HUES48 (cell line): Measurements from ENCODE around the gene THAP4.
A peak's percentile ranks its signal among the peaks of the same experiment; 100 is the strongest.
"Not testable (repeated sequence)": the region's sequence is repeated elsewhere in the genome, so short reads cannot be mapped to it uniquely, and the experiment has no call there.

Source experiments
- H3K27ac ChIP-seq: one replicate; pipeline ENCODE4 v1.7.0; 2013; ENCODE audit warnings: low read depth, low read length, inconsistent platforms
- H3K27me3 ChIP-seq: 2 replicates; pipeline ENCODE4 v1.6.1; 2013; ENCODE audit warnings: mild to moderate bottlenecking, low read length; ENCODE audit not compliant: control insufficient read depth, insufficient read depth
- H3K36me3 ChIP-seq: 2 replicates; pipeline ENCODE4 v1.6.1; 2013; ENCODE audit warnings: low read length; ENCODE audit not compliant: control insufficient read depth, insufficient read depth
- H3K4me1 ChIP-seq: 2 replicates; pipeline ENCODE4 v1.6.1; 2013; ENCODE audit warnings: mild to moderate bottlenecking, low read length; ENCODE audit not compliant: control insufficient read depth, insufficient read depth
- H3K4me3 ChIP-seq: 2 replicates; pipeline ENCODE4 v1.5.1; 2013; ENCODE audit warnings: mild to moderate bottlenecking, low read depth, low read length
- H3K9ac ChIP-seq: 2 replicates; pipeline ENCODE4 v1.6.1; 2013; ENCODE audit warnings: mild to moderate bottlenecking, low read depth, low read length, moderate library complexity
- H3K9me3 ChIP-seq: 2 replicates; pipeline ENCODE4 v1.6.1; 2013; ENCODE audit warnings: low read length; ENCODE audit not compliant: control insufficient read depth, insufficient read depth

Gene THAP4

DNA sequence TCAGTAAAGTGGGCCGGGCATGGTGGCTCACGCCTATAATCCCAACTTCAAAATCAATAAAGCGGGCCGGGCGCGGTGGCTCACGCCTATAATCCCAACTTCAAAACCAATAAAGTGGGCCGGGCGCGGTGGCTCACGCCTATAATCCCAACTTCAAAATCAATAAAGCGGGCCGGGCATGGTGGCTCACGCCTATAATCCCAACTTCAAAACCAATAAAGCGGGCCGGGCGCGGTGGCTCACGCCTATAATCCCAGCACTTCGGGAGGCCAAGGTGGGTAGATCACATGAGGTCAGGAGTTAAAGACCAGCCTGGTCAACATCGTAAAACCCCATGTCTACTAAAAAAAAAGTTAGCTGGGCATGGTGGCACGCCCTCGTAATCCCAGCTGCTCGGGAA is 25.8 kb upstream of the THAP4 start:
- H3K27me3 ChIP-seq, H3K27ac ChIP-seq, H3K4me1 ChIP-seq, H3K9me3 ChIP-seq, H3K9ac ChIP-seq, H3K4me3 ChIP-seq: not testable (repeated sequence)
- peaks cover 47% of the 10 kb centered on the region for H3K36me3 ChIP-seq

DNA sequence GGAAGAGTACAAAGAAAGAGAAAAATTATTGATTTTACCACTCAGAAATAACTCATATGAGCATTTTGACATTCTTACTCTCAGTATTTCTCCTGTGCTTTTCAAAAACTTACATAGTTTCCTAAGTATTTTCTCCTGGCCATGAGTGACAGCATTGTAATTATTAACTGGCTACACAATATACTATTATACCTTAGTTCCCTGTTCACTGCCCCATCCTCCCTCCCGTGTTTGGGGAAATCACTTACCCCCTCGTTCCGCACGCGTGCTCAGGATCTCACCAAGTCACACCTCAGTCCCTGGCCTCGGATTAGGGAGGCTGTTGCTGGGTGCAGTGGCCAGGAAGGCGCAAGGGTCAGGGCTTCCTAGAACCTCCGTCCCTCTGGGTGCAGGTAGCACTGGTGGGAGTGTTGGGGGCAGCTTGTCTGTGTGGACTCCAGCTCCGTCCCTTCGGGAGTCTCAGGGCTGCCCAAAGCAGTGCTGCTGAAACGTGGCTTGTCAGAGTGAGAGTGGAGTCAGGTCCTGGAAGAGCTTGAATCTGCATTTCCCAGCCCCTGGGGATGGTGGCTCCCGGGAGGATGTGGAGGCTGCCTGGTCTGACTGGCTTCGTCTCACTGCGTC is 23.7 kb upstream of the THAP4 start:
- Histone ChIP-seq H3K4me3 (no peak overlapping the region), H3K9ac (no peak overlapping the region), H3K9me3 (no peaks in the 10 kb centered on the region), H3K27me3 (no peaks in the 10 kb centered on the region), H3K27ac (no peak overlapping the region), H3K36me3 (peaks cover 52% of the 10 kb centered on the region), H3K4me1 (0 out of 2 replicates have a peak, but pooled peaks cover 2% of the 10 kb centered on the region)

DNA sequence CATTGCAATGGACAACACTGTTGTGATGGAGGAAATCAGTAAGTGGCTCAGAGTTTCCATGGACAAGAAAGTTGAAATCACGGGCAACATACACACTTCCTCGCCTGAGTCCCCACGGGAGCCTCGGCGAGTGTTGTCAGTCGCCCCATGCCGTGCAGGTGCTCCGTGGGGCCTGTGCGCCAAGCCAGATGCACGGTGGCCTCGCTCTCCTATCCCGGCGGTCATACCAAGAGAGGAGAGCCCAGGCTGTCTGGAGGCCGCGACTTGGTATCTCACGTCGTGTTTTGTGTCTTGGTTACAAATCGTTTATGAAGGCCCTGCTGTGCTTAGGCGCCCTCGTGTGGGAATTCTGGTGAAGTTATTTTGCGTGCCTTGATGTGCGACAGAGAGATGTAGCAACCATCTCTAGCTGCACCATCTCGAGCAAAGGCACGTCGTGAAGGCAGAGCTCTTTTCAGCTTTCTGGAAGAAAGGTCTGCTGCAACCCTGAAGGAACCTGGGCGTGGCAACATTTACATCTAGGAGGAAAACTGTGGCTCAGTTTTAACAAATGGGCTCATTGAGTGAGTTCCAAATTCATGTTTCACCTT is 22.3 kb upstream of the THAP4 start:
- H3K27me3 ChIP-seq, result no peaks in the 10 kb centered on the region
- H3K4me3 ChIP-seq, result no peak overlapping the region
- peaks cover 66% of the 10 kb centered on the region for H3K36me3 ChIP-seq
- no peaks in the 10 kb centered on the region for H3K9me3 ChIP-seq
- H3K27ac ChIP-seq, result peak overlapping the region; percentile 36
- H3K9ac ChIP-seq, result no peak overlapping the region
- H3K4me1 ChIP-seq, result no peaks in the 10 kb centered on the region

DNA sequence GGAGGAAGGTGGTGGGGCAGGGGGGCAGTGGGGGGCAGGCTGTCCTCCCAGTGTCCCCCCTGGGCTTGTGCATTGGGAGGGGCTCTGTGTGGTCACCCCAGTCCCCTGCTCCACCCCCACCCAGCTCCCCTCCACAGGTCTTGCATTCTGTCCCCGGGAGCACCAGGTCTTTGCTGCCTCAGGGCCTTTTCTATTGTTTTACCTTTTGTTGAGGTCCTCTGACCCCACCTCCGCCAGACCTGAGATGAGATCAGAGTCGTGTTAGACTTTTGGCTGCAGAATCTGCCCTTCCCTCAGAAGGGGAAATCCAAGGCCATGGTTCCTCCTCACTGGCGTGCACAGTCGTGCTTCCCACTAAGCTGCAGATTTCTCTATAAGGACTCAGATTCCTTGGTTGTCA is 21.3 kb upstream of the THAP4 start:
- Histone ChIP-seq H3K9ac (no peak overlapping the region), H3K27me3 (no peaks in the 10 kb centered on the region), H3K9me3 (no peaks in the 10 kb centered on the region), H3K4me3 (no peak overlapping the region), H3K36me3 (peaks cover 74% of the 10 kb centered on the region), H3K4me1 (no peaks in the 10 kb centered on the region), H3K27ac (no peak overlapping the region)

DNA sequence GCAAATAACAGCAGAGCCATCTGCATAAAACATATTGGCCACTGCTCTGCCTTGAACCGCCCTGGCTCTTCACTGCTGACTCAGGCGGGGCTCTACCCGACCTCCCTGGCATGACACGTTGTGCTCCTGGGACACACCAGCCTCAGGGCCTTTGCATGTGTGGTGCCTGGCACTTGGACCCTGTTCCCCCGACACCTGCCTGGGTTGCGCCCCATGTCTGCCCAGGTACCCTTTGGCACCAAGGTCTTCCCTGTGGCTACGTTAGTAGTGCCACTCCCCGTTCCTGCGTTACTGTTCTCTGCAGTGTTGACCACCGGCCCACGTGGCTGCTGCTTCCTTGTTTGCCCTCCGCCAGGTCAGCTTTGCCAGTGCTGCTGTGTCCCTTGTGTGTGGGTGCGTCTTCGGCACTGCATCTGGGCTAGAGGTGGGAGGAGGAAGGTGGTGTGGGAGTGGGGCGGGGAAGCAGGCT is 20.9 kb upstream of the THAP4 start:
- H3K36me3 ChIP-seq, result peaks cover 79% of the 10 kb centered on the region
- H3K27me3 ChIP-seq, result no peaks in the 10 kb centered on the region
- no peaks in the 10 kb centered on the region for H3K4me1 ChIP-seq
- H3K4me3 ChIP-seq, result no peak overlapping the region
- no peak overlapping the region for H3K9ac ChIP-seq
- no peak overlapping the region for H3K27ac ChIP-seq
- H3K9me3 ChIP-seq, result no peaks in the 10 kb centered on the region

DNA sequence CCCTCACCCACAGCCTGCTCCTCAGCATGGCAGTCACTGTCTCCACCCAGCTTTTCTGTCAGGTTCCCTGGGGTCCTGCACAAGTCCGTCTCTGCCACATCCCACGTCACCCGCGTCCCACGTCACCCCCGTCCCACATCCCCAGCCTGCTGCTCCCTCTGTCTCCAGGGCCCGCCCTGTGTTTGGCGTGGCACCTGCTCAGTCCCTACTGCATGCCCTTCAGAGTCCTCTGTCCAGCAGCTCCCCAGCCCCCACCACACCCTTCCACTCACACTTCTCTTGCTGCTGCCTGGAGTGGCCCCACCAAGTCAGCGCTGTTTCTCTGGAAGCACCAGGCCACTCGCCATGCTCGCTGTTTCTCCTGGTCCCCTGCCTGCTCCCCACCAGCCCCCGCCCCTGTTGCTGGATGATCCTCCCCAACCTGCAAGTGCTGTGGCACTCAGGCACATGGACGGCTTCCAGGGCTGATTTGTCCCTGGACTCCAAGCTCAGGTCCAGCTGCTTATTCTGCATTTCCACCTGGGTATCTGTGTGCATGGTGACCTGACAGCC is 19.3 kb upstream of the THAP4 start:
- Histone ChIP-seq H3K27me3 (no peaks in the 10 kb centered on the region), H3K4me1 (no peaks in the 10 kb centered on the region), H3K9ac (no peak overlapping the region), H3K36me3 (peaks cover 87% of the 10 kb centered on the region), H3K4me3 (no peak overlapping the region), H3K27ac (no peak overlapping the region), H3K9me3 (no peaks in the 10 kb centered on the region)

DNA sequence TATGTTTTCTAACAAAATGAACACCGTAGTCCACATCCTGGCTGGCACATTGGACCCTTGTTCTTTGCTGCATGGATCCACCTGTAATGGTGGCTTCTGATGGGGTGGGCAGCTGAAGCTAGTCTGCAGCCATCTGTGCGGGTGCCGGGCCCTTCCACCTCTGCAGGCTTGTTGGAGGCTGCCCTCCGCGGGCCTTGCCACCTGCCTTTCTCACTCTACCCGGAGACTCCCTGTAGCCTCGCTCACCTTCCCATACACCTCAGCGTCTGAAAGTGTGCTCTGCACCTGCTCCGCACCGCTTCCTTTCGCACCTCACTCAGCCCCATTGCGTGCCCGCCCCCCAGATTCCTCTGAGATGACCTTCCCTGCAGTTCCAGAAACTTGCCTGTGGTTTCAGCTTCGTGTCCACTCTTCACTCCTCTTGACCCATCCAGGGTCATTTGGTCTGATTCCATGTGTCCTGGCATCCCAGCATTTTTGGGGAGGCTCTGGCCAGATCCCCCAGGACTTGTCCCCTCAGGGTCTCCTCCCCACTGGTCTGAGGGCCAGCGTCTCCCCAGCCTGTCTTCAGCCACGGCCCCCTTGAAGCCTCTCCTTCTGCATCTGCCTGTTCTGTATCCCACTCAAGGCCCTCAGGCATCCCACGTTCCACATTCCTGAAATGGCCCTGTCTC is 18.7 kb upstream of the THAP4 start:
- Histone ChIP-seq H3K4me3 (no peak overlapping the region), H3K4me1 (no peaks in the 10 kb centered on the region), H3K9me3 (no peaks in the 10 kb centered on the region), H3K36me3 (peaks cover 87% of the 10 kb centered on the region), H3K27ac (no peak overlapping the region), H3K27me3 (no peaks in the 10 kb centered on the region), H3K9ac (no peak overlapping the region)

DNA sequence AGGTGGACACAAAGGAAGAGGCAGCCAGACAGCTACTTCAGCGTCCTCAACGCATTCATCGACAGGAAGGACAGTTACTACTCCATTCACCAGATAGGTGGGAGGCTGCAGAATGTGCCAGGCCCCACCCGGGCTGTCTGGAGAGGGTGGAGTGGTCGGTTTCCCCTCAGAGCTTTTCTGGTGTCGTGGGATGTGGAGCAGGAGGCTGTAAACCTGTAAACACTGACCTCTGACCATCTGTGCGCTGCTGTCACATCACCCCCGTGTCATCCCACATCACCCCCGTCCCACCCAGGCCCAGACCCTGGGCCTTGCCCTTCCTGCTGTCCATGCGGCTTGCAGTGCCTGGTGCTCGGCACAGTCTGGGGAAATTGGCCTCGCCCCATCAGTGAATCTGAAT is 17.6 kb upstream of the THAP4 start:
- Histone ChIP-seq H3K36me3 (peaks cover 77% of the 10 kb centered on the region), H3K4me1 (peaks cover 5% of the 10 kb centered on the region; the same call in 1 of the 2 replicates), H3K27ac (no peak overlapping the region), H3K4me3 (no peak overlapping the region), H3K27me3 (no peaks in the 10 kb centered on the region), H3K9me3 (no peaks in the 10 kb centered on the region), H3K9ac (no peak overlapping the region)

DNA sequence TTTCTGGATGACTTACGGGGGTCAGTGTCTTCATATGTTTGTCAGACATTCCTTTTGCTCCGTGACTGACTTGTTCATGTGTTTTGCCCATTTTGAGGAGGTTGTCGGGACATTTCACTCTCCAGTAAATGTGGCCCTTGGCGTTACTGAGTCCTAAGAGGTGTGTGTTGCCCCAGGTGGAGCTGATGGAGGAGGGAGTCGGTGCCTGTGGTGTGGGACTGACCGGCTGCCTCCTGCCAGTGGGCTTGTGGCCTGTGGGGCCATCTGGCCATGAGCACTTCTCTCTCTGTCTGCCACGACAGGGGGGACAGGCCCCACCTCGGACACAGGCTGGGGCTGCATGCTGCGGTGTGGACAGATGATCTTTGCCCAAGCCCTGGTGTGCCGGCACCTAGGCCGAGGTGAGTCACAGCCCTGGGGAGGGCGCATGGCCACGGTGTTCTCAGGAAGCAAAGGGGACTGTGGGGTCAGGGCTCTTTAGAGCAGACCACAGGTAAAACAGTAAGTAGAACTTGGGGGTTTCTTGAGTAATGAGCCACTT is 16.3 kb upstream of the THAP4 start:
- H3K4me1 ChIP-seq, result peaks cover 5% of the 10 kb centered on the region; the same call in 1 of the 2 replicates
- H3K36me3 ChIP-seq, result peaks cover 65% of the 10 kb centered on the region
- H3K9me3 ChIP-seq, result no peaks in the 10 kb centered on the region
- no peak overlapping the region for H3K27ac ChIP-seq
- H3K9ac ChIP-seq, result no peak overlapping the region
- H3K27me3 ChIP-seq, result no peaks in the 10 kb centered on the region
- H3K4me3 ChIP-seq, result no peak overlapping the region

DNA sequence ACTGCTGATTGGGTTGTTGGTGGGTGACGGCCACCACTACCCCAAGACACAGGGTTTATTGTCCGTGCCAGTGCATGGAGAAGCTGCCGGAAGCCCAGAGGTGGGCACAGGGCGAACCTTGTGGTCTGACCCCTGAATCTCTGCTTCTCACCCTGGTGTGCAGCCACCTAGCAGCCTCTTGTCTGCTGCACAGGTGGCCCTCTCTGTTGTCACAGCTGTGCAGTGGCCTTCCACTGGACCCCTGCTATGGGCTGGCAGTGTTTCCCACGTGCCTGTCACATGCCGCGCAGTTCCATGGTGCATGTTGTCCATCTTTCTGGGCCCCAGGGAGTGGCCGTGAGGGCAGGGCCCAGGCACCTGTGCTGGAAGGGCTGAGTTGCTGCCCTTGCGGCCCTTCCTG is 15.8 kb upstream of the THAP4 start:
- Histone ChIP-seq H3K27me3 (no peaks in the 10 kb centered on the region), H3K9me3 (no peaks in the 10 kb centered on the region), H3K27ac (no peak overlapping the region), H3K9ac (no peak overlapping the region), H3K4me1 (peaks cover 5% of the 10 kb centered on the region; the same call in 1 of the 2 replicates), H3K4me3 (no peak overlapping the region), H3K36me3 (peaks cover 62% of the 10 kb centered on the region)

DNA sequence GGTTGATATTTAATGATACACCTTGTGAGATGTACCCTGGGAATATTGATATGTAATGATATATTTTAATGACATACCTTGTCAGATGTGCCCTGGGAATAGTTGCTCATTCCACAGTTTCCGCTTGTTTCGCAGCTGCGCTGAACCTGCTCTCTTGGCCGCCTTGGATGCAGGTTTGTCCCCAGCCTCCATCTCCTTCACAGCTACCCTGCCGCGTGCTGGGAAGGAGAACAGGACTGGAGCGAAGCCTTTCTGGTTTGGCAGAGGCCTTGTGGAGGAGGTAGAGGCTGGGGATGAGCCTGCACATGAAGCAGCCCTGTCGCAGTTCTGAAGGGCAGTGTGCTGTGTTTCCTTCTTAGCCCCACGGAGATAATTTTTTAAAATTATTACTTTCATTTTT is 15.2 kb upstream of the THAP4 start:
- no peaks in the 10 kb centered on the region for H3K27me3 ChIP-seq
- H3K27ac ChIP-seq, result no peak overlapping the region
- peaks cover 60% of the 10 kb centered on the region for H3K36me3 ChIP-seq
- H3K9me3 ChIP-seq, result no peaks in the 10 kb centered on the region
- no peak overlapping the region for H3K9ac ChIP-seq
- peaks cover 5% of the 10 kb centered on the region; the same call in 1 of the 2 replicates for H3K4me1 ChIP-seq
- H3K4me3 ChIP-seq, result no peak overlapping the region
